PC-3 (cell line): ENCODE measurements around the gene MUC12.

Source experiments
- CTCF ChIP-seq: fragments of 300-600 bp; sonication (generic); conservative IDR thresholded peaks from 2 replicates; pipeline ENCODE4 v1.5.1; 2017; ENCODE audit warnings: antibody characterized with exemption, low read depth, mild to moderate bottlenecking, low read length
- EZH2 ChIP-seq: fragments of 300-600 bp; sonication (generic); IDR thresholded peaks from one replicate; pipeline ENCODE4 v1.6.1; 2017; ENCODE audit warnings: antibody characterized with exemption, mild to moderate bottlenecking, low read length; ENCODE audit not compliant: unreplicated experiment
- EZH2phosphoT487 ChIP-seq: fragments of 300-600 bp; sonication (generic); IDR thresholded peaks from 2 replicates; pipeline ENCODE4 v1.6.1; 2018; ENCODE audit warnings: mild to moderate bottlenecking, antibody characterized with exemption, low read length, borderline replicate concordance

GRCh38 chr7:100929808-100930174 lies 39.6 kb upstream of the MUC12 start:
- TF ChIP-seq EZH2 (no peak), CTCF (no peak), EZH2phosphoT487 (no peak)
